Endothelial cell of umbilical vein (primary cell): ENCODE data around the gene CEP192.

ENCODE experiments used
- EZH2 ChIP-seq: IDR thresholded peaks from 2 replicates; pipeline ENCODE4 v1.6.1; 2012; ENCODE audit warnings: borderline replicate concordance, low read depth, mild to moderate bottlenecking, moderate library complexity, low read length, inconsistent platforms; ENCODE audit not compliant: severe bottlenecking
- FOS ChIP-seq: IDR thresholded peaks from 2 replicates; pipeline ENCODE4 v1.6.1; 2011; ENCODE audit warnings: mild to moderate bottlenecking, low read length, moderate library complexity, borderline replicate concordance; ENCODE audit not compliant: insufficient read depth
- MYC ChIP-seq: IDR thresholded peaks from one replicate; pipeline ENCODE4 v1.6.1; 2011; ENCODE audit warnings: mild to moderate bottlenecking, low read depth, low read length
- POLR2A ChIP-seq: IDR thresholded peaks from 2 replicates; pipeline ENCODE4 v1.6.1; 2012; ENCODE audit warnings: low read depth, mild to moderate bottlenecking, control low read depth, low read length
- POLR2AphosphoS5 ChIP-seq: IDR thresholded peaks from 2 replicates; pipeline ENCODE4 v1.6.1; 2012; ENCODE audit warnings: low read depth, mild to moderate bottlenecking, control low read depth, low read length, moderate library complexity; ENCODE audit not compliant: insufficient read depth
- TF ChIP-seq, protein P1 (sequence below), 2 donors: IDR thresholded peaks; 1 replicate in 1 of 2; 2 replicates in 1 of 2; pipeline ENCODE4 v1.5.1; 2011; ENCODE audit warnings: low read length in 2 of 2, mild to moderate bottlenecking in 2 of 2, moderate library complexity in 2 of 2, control low read depth in 1 of 2, inconsistent platforms in 1 of 2, low read depth in 1 of 2; ENCODE audit not compliant: insufficient read depth in 1 of 2; ENCODE audit errors: extremely low read depth in 1 of 2
- TF ChIP-seq, protein P2 (sequence below): IDR thresholded peaks from 2 replicates; pipeline ENCODE4 v1.6.1; 2011; ENCODE audit not compliant: insufficient read depth, insufficient read length

DNA sequence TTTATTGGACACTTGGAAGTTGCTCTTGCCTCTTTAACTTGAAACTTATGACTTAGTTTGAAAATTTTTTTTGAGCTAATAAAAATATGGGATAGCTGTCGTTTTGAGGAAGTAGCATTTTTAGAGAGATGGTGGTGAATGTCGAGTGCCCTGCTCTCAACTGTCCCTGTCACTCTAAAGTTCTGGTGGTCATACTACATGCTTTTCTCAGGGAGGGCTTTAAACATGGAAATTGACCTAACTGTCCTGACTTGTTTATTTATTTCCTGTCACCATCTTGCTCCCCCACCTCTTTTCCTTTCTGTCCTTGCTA is 16.0 kb downstream of the CEP192 start:
- TF ChIP-seq, protein P1, sequence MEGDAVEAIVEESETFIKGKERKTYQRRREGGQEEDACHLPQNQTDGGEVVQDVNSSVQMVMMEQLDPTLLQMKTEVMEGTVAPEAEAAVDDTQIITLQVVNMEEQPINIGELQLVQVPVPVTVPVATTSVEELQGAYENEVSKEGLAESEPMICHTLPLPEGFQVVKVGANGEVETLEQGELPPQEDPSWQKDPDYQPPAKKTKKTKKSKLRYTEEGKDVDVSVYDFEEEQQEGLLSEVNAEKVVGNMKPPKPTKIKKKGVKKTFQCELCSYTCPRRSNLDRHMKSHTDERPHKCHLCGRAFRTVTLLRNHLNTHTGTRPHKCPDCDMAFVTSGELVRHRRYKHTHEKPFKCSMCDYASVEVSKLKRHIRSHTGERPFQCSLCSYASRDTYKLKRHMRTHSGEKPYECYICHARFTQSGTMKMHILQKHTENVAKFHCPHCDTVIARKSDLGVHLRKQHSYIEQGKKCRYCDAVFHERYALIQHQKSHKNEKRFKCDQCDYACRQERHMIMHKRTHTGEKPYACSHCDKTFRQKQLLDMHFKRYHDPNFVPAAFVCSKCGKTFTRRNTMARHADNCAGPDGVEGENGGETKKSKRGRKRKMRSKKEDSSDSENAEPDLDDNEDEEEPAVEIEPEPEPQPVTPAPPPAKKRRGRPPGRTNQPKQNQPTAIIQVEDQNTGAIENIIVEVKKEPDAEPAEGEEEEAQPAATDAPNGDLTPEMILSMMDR (IDR thresholded peaks at IDR 0.05; ENCODE audit: extremely low read depth in 1 of 2, insufficient read depth in 1 of 2, low read depth in 1 of 2, low read length in 2 of 2) = no peak
- TF ChIP-seq POLR2A (no peak), POLR2AphosphoS5 (no peak), EZH2 (no peak), FOS (no peak), MYC (no peak)
- TF ChIP-seq, protein P2, sequence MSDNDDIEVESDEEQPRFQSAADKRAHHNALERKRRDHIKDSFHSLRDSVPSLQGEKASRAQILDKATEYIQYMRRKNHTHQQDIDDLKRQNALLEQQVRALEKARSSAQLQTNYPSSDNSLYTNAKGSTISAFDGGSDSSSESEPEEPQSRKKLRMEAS = no peak
